GM23338 (cell line): ENCODE results near the gene SLC35E2B. TPM values are rescaled to one million over a fixed set of nuclear protein-coding genes. Genes with fewer than 3 reads are reported as not detected.

Source experiments
- ATAC-seq: fragments of 200-7000 bp; cut with Tn5 transposase; 3 replicates; pipeline ENCODE4 v1.9.1; 2020
- DNase-seq: peaks from one replicate; pipeline ENCODE4 v3.0.0-alpha.2; 2015; ENCODE audit warnings: low spot score
- H2AFZ ChIP-seq: fragments of 200-600 bp; sonication (generic); 2 replicates; pipeline ENCODE4 v1.8.0; 2016; ENCODE audit warnings: antibody characterized with exemption, mild to moderate bottlenecking, moderate library complexity
- H3F3A ChIP-seq: fragments of 200-600 bp; sonication (generic); replicated peaks from 2 replicates; pipeline ENCODE4 v1.8.0; 2017; ENCODE audit warnings: antibody characterized with exemption, mixed run types, low read depth
- H3K27ac ChIP-seq: fragments of 200-600 bp; sonication (generic); 2 replicates; pipeline ENCODE4 v1.6.1; 2016; ENCODE audit warnings: low read depth
- H3K27me3 ChIP-seq: fragments of 200-600 bp; sonication (generic); 2 replicates; pipeline ENCODE4 v1.8.0; 2016; ENCODE audit warnings: mild to moderate bottlenecking, mixed run types, moderate library complexity; ENCODE audit not compliant: insufficient read depth
- H3K36me3 ChIP-seq: fragments of 200-600 bp; sonication (generic); 2 replicates; pipeline ENCODE4 v1.8.0; 2016; ENCODE audit warnings: mild to moderate bottlenecking; ENCODE audit not compliant: insufficient read depth
- H3K4me1 ChIP-seq: fragments of 200-600 bp; sonication (generic); 2 replicates; pipeline ENCODE4 v1.8.0; 2016; ENCODE audit warnings: mild to moderate bottlenecking, moderate library complexity; ENCODE audit not compliant: insufficient read depth
- H3K4me2 ChIP-seq: fragments of 200-600 bp; sonication (generic); 2 replicates; pipeline ENCODE4 v1.7.1; 2017; ENCODE audit warnings: mixed run types
- H3K4me3 ChIP-seq: fragments of 200-600 bp; sonication (generic); 2 replicates; pipeline ENCODE4 v1.6.1; 2016; ENCODE audit warnings: mixed run types
- H3K79me2 ChIP-seq: fragments of 200-600 bp; sonication (generic); replicated peaks from 2 replicates; pipeline ENCODE4 v1.8.0; 2017; ENCODE audit warnings: mild to moderate bottlenecking; ENCODE audit not compliant: insufficient read depth
- H3K9me2 ChIP-seq: fragments of 200-600 bp; sonication (generic); 2 replicates; pipeline ENCODE4 v1.8.0; 2017; ENCODE audit not compliant: insufficient read depth
- H4K20me1 ChIP-seq: fragments of 200-600 bp; sonication (generic); replicated peaks from 2 replicates; pipeline ENCODE4 v1.8.0; 2017; ENCODE audit warnings: mild to moderate bottlenecking; ENCODE audit not compliant: insufficient read depth
- H3K27ac Mint-ChIP-seq: 2 replicates; pipeline ENCODE4 v1.8.0; 2020; ENCODE audit warnings: inconsistent platforms, mild to moderate bottlenecking, moderate library complexity, mixed read lengths
- H3K27me3 Mint-ChIP-seq: 3 replicates; pipeline ENCODE4 v1.8.0; 2022; ENCODE audit warnings: low read depth, mild to moderate bottlenecking, moderate library complexity, mixed read lengths, inconsistent platforms; ENCODE audit not compliant: insufficient read depth, poor library complexity
- H3K36me3 Mint-ChIP-seq: 3 replicates; pipeline ENCODE4 v1.8.0; 2021; ENCODE audit warnings: low read depth, mild to moderate bottlenecking, inconsistent platforms, moderate library complexity, mixed read lengths
- H3K4me1 Mint-ChIP-seq: 3 replicates; pipeline ENCODE4 v1.8.0; 2020; ENCODE audit warnings: mild to moderate bottlenecking, inconsistent platforms, mixed read lengths
- H3K4me3 Mint-ChIP-seq: 3 replicates; pipeline ENCODE4 v1.8.0; 2021; ENCODE audit warnings: moderate library complexity, mild to moderate bottlenecking, inconsistent platforms, mixed read lengths
- H3K9me3 Mint-ChIP-seq: 3 replicates; pipeline ENCODE4 v1.8.0; 2020; ENCODE audit warnings: moderate library complexity, mild to moderate bottlenecking, inconsistent platforms, mixed read lengths
- CREB1 ChIP-seq: fragments of 250-450 bp; sonication (Bioruptor Pico); IDR thresholded peaks from 2 replicates; pipeline ENCODE4 v1.5.0; 2020; ENCODE audit warnings: low read depth, mild to moderate bottlenecking, moderate library complexity
- CTCF ChIP-seq, 2 experiments: fragments of 200-600 bp in 1 of 2; sonication (generic) in 1 of 2; conservative IDR thresholded peaks; 2 replicates each; pipeline versions ENCODE4 v1.5.1 to v1.6.1; 2016 to 2017; ENCODE audit warnings: antibody characterized with exemption in 2 of 2, low read depth in 2 of 2, mild to moderate bottlenecking in 2 of 2, moderate library complexity in 1 of 2
- EZH2 ChIP-seq: fragments of 200-600 bp; sonication (generic); IDR thresholded peaks from one replicate; pipeline ENCODE4 v1.8.0; 2017; ENCODE audit warnings: antibody characterized with exemption, mild to moderate bottlenecking, low read depth; ENCODE audit not compliant: unreplicated experiment
- EZH2phosphoT487 ChIP-seq: fragments of 200-600 bp; sonication (generic); IDR thresholded peaks from one replicate; pipeline ENCODE4 v1.8.1; 2018; ENCODE audit warnings: antibody characterized with exemption; ENCODE audit not compliant: unreplicated experiment
- JUNB ChIP-seq: IDR thresholded peaks from one replicate; pipeline ENCODE4 v1.6.1; 2016; ENCODE audit warnings: antibody characterized with exemption; ENCODE audit not compliant: unreplicated experiment
- NANOG ChIP-seq: IDR thresholded peaks from 2 replicates; pipeline ENCODE4 v1.6.1; 2016; ENCODE audit warnings: antibody characterized with exemption, borderline replicate concordance
- STAT1 ChIP-seq: IDR thresholded peaks from one replicate; pipeline ENCODE4 v1.6.1; 2016; ENCODE audit warnings: antibody characterized with exemption; ENCODE audit not compliant: unreplicated experiment
- ZNF114 ChIP-seq: fragments of 250-450 bp; sonication (Bioruptor Pico); IDR thresholded peaks from 2 replicates; pipeline ENCODE4 v1.5.0; 2020; ENCODE audit warnings: mild to moderate bottlenecking, moderate library complexity
- polyA plus RNA-seq: library from polyadenylated mRNA; unstranded; fragments of >200 nt; fragmentation: Nextera tagmentation; extraction: Ambion mirVana; gene quantifications from 2 replicates; pipeline ENCODE4 v1.2.1, GENCODE V29; 2016
- total RNA-seq: library from RNA; depleted of rRNA; stranded (reverse); fragments of >200 nt; shearing (Covaris generic); gene quantifications from 2 replicates; pipeline ENCODE4 v1.2.3, GENCODE V29; 2014
- TF ChIP-seq, protein P1 (sequence below): IDR thresholded peaks from one replicate; pipeline ENCODE4 v1.6.1; 2018; ENCODE audit warnings: antibody characterized with exemption; ENCODE audit not compliant: unreplicated experiment
- TF ChIP-seq, protein P2 (sequence below): fragments of 250-450 bp; sonication (Bioruptor Pico); IDR thresholded peaks from 2 replicates; pipeline ENCODE4 v1.5.0; 2020; ENCODE audit warnings: mild to moderate bottlenecking, moderate library complexity

SLC35E2B gene
- total and polyA plus RNA-seq, 2 experiments from 2014 or later = 16.8 to 63.0 TPM

GRCh38 chr1:1687846-1688245 is 4.7 kb downstream of the SLC35E2B start:
- H3K36me3 Mint-ChIP-seq = peaks cover 20% of the 10 kb centered on the region
- peaks cover 9% of the 10 kb centered on the region for H3F3A ChIP-seq
- H2AFZ ChIP-seq = no peak overlapping the region
- H3K4me1 ChIP-seq = peaks cover 9% of the 10 kb centered on the region
- no peak overlapping the region for H3K27ac ChIP-seq
- no peaks in the 10 kb centered on the region for H3K9me3 Mint-ChIP-seq
- H3K27me3 ChIP-seq = no peaks in the 10 kb centered on the region
- H3K4me1 Mint-ChIP-seq = peaks cover 24% of the 10 kb centered on the region
- H3K36me3 ChIP-seq = no peaks in the 10 kb centered on the region
- H4K20me1 ChIP-seq = peaks cover 15% of the 10 kb centered on the region
- TF ChIP-seq CREB1 (no peak), EZH2phosphoT487 (no peak), STAT1 (no peak)
- TF ChIP-seq, protein P1, sequence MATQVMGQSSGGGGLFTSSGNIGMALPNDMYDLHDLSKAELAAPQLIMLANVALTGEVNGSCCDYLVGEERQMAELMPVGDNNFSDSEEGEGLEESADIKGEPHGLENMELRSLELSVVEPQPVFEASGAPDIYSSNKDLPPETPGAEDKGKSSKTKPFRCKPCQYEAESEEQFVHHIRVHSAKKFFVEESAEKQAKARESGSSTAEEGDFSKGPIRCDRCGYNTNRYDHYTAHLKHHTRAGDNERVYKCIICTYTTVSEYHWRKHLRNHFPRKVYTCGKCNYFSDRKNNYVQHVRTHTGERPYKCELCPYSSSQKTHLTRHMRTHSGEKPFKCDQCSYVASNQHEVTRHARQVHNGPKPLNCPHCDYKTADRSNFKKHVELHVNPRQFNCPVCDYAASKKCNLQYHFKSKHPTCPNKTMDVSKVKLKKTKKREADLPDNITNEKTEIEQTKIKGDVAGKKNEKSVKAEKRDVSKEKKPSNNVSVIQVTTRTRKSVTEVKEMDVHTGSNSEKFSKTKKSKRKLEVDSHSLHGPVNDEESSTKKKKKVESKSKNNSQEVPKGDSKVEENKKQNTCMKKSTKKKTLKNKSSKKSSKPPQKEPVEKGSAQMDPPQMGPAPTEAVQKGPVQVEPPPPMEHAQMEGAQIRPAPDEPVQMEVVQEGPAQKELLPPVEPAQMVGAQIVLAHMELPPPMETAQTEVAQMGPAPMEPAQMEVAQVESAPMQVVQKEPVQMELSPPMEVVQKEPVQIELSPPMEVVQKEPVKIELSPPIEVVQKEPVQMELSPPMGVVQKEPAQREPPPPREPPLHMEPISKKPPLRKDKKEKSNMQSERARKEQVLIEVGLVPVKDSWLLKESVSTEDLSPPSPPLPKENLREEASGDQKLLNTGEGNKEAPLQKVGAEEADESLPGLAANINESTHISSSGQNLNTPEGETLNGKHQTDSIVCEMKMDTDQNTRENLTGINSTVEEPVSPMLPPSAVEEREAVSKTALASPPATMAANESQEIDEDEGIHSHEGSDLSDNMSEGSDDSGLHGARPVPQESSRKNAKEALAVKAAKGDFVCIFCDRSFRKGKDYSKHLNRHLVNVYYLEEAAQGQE = no peak
- no peaks in the 10 kb centered on the region for H3K9me2 ChIP-seq
- H3K4me3 Mint-ChIP-seq = no peak overlapping the region; the same call in 2 of the 3 replicates
- H3K79me2 ChIP-seq = peaks cover 67% of the 10 kb centered on the region
- no peak overlapping the region for H3K27ac Mint-ChIP-seq
- DNase-seq (no peak), ATAC-seq (no peak)
- peaks cover 3% of the 10 kb centered on the region for H3K27me3 Mint-ChIP-seq
- no peak overlapping the region for H3K4me2 ChIP-seq
- no peak overlapping the region for H3K4me3 ChIP-seq

DNA sequence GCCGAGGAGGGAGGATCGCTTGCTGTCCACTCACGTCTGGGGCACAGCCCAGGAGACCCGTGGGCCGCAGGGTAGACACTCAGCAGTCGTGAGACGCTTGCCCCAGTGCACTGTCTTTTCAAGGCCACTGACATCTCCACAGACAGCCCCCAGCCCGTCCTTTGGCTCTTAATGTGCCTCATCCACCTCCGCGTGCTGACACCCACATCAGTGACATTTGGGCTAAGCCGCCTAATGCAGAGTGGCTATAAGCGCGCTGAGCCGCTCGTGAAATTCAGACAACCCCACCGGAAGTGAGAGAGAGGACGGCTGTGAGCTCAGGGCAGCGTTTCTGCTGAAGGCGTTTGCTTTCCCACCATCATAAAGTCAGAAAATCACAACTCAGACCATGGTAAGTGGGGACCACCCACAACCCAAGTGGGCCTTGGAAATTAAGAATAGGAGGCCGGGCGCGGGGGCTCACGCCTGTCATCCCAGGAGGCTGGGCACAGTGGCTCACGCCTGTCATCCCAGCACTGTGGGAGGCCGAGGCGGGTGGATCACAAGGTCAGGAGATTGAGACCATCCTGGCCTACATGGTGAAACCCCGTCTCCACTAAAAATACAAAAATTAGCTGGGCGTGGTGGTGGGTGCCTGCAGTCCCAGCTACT is 8.4 kb downstream of the SLC35E2B start:
- peaks cover 11% of the 10 kb centered on the region for H3F3A ChIP-seq
- peaks cover 93% of the 10 kb centered on the region for H3K79me2 ChIP-seq
- peak overlapping the region; percentile 57; the same call in 2 of the 3 replicates for H3K4me3 Mint-ChIP-seq
- H3K4me3 ChIP-seq = peak overlapping the region; percentile 36; the same call in 1 of the 2 replicates
- ATAC-seq = no peak
- no peaks in the 10 kb centered on the region for H3K36me3 ChIP-seq
- H2AFZ ChIP-seq = no peak overlapping the region
- no peaks in the 10 kb centered on the region for H3K9me3 Mint-ChIP-seq
- no peaks in the 10 kb centered on the region for H3K27me3 ChIP-seq
- H3K4me2 ChIP-seq = peak overlapping the region; percentile 62
- H3K27me3 Mint-ChIP-seq = peaks cover 4% of the 10 kb centered on the region
- peaks cover 9% of the 10 kb centered on the region for H3K4me1 ChIP-seq
- H3K27ac ChIP-seq = peak overlapping the region; percentile 86
- H3K27ac Mint-ChIP-seq = peak overlapping the region; percentile 92
- peaks cover 31% of the 10 kb centered on the region for H3K4me1 Mint-ChIP-seq
- peaks cover 26% of the 10 kb centered on the region for H4K20me1 ChIP-seq
- no peaks in the 10 kb centered on the region for H3K9me2 ChIP-seq
- peak; percentile 25 for DNase-seq
- H3K36me3 Mint-ChIP-seq = peaks cover 13% of the 10 kb centered on the region
- TF ChIP-seq CTCF (conservative IDR thresholded peaks at IDR 0.05; ENCODE audit: low read depth in 2 of 2) = no peak
- no peak for TF ChIP-seq JUNB
- no peak for TF ChIP-seq EZH2
- TF ChIP-seq, protein P2, sequence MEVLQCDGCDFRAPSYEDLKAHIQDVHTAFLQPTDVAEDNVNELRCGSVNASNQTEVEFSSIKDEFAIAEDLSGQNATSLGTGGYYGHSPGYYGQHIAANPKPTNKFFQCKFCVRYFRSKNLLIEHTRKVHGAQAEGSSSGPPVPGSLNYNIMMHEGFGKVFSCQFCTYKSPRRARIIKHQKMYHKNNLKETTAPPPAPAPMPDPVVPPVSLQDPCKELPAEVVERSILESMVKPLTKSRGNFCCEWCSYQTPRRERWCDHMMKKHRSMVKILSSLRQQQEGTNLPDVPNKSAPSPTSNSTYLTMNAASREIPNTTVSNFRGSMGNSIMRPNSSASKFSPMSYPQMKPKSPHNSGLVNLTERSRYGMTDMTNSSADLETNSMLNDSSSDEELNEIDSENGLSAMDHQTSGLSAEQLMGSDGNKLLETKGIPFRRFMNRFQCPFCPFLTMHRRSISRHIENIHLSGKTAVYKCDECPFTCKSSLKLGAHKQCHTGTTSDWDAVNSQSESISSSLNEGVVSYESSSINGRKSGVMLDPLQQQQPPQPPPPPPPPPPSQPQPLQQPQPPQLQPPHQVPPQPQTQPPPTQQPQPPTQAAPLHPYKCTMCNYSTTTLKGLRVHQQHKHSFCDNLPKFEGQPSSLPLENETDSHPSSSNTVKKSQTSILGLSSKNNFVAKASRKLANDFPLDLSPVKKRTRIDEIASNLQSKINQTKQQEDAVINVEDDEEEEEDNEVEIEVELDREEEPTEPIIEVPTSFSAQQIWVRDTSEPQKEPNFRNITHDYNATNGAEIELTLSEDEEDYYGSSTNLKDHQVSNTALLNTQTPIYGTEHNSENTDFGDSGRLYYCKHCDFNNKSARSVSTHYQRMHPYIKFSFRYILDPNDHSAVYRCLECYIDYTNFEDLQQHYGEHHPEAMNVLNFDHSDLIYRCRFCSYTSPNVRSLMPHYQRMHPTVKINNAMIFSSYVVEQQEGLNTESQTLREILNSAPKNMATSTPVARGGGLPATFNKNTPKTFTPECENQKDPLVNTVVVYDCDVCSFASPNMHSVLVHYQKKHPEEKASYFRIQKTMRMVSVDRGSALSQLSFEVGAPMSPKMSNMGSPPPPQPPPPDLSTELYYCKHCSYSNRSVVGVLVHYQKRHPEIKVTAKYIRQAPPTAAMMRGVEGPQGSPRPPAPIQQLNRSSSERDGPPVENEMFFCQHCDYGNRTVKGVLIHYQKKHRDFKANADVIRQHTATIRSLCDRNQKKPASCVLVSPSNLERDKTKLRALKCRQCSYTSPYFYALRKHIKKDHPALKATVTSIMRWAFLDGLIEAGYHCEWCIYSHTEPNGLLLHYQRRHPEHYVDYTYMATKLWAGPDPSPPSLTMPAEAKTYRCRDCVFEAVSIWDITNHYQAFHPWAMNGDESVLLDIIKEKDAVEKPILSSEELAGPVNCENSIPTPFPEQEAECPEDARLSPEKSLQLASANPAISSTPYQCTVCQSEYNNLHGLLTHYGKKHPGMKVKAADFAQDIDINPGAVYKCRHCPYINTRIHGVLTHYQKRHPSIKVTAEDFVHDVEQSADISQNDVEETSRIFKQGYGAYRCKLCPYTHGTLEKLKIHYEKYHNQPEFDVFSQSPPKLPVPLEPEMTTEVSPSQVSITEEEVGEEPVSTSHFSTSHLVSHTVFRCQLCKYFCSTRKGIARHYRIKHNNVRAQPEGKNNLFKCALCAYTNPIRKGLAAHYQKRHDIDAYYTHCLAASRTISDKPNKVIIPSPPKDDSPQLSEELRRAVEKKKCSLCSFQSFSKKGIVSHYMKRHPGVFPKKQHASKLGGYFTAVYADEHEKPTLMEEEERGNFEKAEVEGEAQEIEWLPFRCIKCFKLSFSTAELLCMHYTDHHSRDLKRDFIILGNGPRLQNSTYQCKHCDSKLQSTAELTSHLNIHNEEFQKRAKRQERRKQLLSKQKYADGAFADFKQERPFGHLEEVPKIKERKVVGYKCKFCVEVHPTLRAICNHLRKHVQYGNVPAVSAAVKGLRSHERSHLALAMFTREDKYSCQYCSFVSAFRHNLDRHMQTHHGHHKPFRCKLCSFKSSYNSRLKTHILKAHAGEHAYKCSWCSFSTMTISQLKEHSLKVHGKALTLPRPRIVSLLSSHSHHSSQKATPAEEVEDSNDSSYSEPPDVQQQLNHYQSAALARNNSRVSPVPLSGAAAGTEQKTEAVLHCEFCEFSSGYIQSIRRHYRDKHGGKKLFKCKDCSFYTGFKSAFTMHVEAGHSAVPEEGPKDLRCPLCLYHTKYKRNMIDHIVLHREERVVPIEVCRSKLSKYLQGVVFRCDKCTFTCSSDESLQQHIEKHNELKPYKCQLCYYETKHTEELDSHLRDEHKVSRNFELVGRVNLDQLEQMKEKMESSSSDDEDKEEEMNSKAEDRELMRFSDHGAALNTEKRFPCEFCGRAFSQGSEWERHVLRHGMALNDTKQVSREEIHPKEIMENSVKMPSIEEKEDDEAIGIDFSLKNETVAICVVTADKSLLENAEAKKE (CRISPR knock-in tag) = no peak
- no peak for TF ChIP-seq ZNF114 (CRISPR knock-in tag)
- no peak for TF ChIP-seq NANOG
- TF ChIP-seq EZH2phosphoT487 = no peak
